ENCODE measurements around the gene CEP350. TPM values are rescaled to one million over a fixed set of nuclear protein-coding genes. Genes with fewer than 3 reads are reported as not detected.

CEP350 gene
- total RNA-seq, 2 donors from 2014 or later = 34.7 to 50.6 TPM

- no peaks in the 10 kb centered on the region for H3K36me3 ChIP-seq
- no peak overlapping the region for H3K4me3 ChIP-seq
- intact Hi-C loops (cut with DNase I) = no loop called here
- no peaks in the 10 kb centered on the region for H3K9me3 ChIP-seq
- H3K4me1 ChIP-seq = no peaks in the 10 kb centered on the region
- no peak for DNase-seq
- no peak overlapping the region for H3K9ac ChIP-seq (ENCODE audit: low read depth in 2 of 2, low read length in 2 of 2)
- no peak for TF ChIP-seq CTCF (IDR thresholded peaks at IDR 0.05)
- H3K27me3 ChIP-seq = no peaks in the 10 kb centered on the region
- no peak overlapping the region for H3K27ac ChIP-seq
Measured at GRCh38 chr1:179926850-179927205, 27.8 kb upstream of the CEP350 start.

- no peak for DNase-seq
- Histone ChIP-seq H3K27me3 (no peaks in the 10 kb centered on the region), H3K4me3 (no peak overlapping the region), H3K36me3 (no peaks in the 10 kb centered on the region), H3K9me3 (no peaks in the 10 kb centered on the region), H3K27ac (no peak overlapping the region), H3K9ac (ENCODE audit: low read depth in 2 of 2, low read length in 2 of 2) (no peak overlapping the region), H3K4me1 (no peaks in the 10 kb centered on the region)
- intact Hi-C loops (cut with DNase I) = no loop called here
- TF ChIP-seq CTCF (IDR thresholded peaks at IDR 0.05) = no peak
Measured at GRCh38 chr1:179929955-179930798, 24.4 kb upstream of the CEP350 start.

- no peak for DNase-seq
- H3K4me1 ChIP-seq = no peaks in the 10 kb centered on the region
- H3K27ac ChIP-seq = no peak overlapping the region
Measured at GRCh38 chr1:179930867-179931266, 23.7 kb upstream of the CEP350 start.

GRCh38 chr1:179933219-179933618 lies 21.4 kb upstream of the CEP350 start:
- Histone ChIP-seq H3K9me3 (no peaks in the 10 kb centered on the region), H3K27ac (no peak overlapping the region), H3K36me3 (no peaks in the 10 kb centered on the region), H3K9ac (ENCODE audit: low read depth in 2 of 2, low read length in 2 of 2) (no peak overlapping the region), H3K4me3 (no peak overlapping the region), H3K27me3 (no peaks in the 10 kb centered on the region), H3K4me1 (no peaks in the 10 kb centered on the region)
- no peak for DNase-seq
- intact Hi-C loops (cut with DNase I) = no loop called here
- TF ChIP-seq CTCF (IDR thresholded peaks at IDR 0.05) = no peak

More at GRCh38 chr1:179930867-179931266, 23.7 kb upstream of the CEP350 start:
- TF ChIP-seq CTCF (IDR thresholded peaks at IDR 0.05) = no peak
- no peaks in the 10 kb centered on the region for H3K27me3 ChIP-seq
- intact Hi-C loops (cut with DNase I) = no loop called here
- no peak overlapping the region for H3K4me3 ChIP-seq
- H3K36me3 ChIP-seq = no peaks in the 10 kb centered on the region
- H3K9ac ChIP-seq (ENCODE audit: low read depth in 2 of 2, low read length in 2 of 2) = no peak overlapping the region
- H3K9me3 ChIP-seq = no peaks in the 10 kb centered on the region

- Histone ChIP-seq H3K9me3 (no peaks in the 10 kb centered on the region), H3K4me1 (no peaks in the 10 kb centered on the region), H3K4me3 (no peak overlapping the region), H3K27me3 (no peaks in the 10 kb centered on the region), H3K9ac (ENCODE audit: low read depth in 2 of 2, low read length in 2 of 2) (no peak overlapping the region), H3K36me3 (no peaks in the 10 kb centered on the region), H3K27ac (no peak overlapping the region)
- no peak for TF ChIP-seq CTCF (IDR thresholded peaks at IDR 0.05)
- intact Hi-C loops (cut with DNase I) = no loop called here
- no peak for DNase-seq
Measured at GRCh38 chr1:179935909-179936496, 18.6 kb upstream of the CEP350 start.
